NCI-H1694 treated with DMSO at 0.1 percent for 48 hours (cell line): ENCODE results near the gene KRTAP22-1.

Source experiments
- DNase-seq: peaks from one replicate; lab custom pipeline; 2025; lab: John Stamatoyannopoulos, UW

The KRTAP22-1 gene

GRCh38 chr21:30625449-30626165, 24.7 kb downstream of the KRTAP22-1 start:
- no peak for DNase-seq

GRCh38 chr21:30628109-30628508, 27.2 kb downstream of the KRTAP22-1 start:
- DNase-seq: no peak

- DNase-seq: no peak
These were observed 28.3 kb downstream of the KRTAP22-1 start for GRCh38 chr21:30629200-30629599.

- no peak for DNase-seq
These were observed 34.0 kb downstream of the KRTAP22-1 start, which contains the start of gene KRTAP20-2 for GRCh38 chr21:30634906-30635305. Gene KRTAP20-2, plus strand, starts transcription at chr21:30635206. Its CDS starts 58 bp downstream, at chr21:30635264.

GRCh38 chr21:30638686-30639085, 37.8 kb downstream of the KRTAP22-1 start:
- no peak for DNase-seq

GRCh38 chr21:30642564-30642963, 41.7 kb downstream of the KRTAP22-1 start, which contains the start of gene KRTAP20-3:
Gene KRTAP20-3, plus strand, starts transcription at chr21:30642864.
- no peak for DNase-seq

- DNase-seq: no peak
These were observed 46.1 kb downstream of the KRTAP22-1 start for GRCh38 chr21:30646904-30647414.
